HG02642 (cell line): ENCODE measurements around the gene KCNQ4.

Source experiments
- ATAC-seq: cut with Tn5 transposase; IDR thresholded peaks from one replicate; pipeline ENCODE4 v1.9.1; 2021; ENCODE audit warnings: mild to moderate bottlenecking; ENCODE audit not compliant: unreplicated experiment, poor library complexity

Gene KCNQ4

GRCh38 chr1:40856116-40856515 is 72.5 kb downstream of the KCNQ4 start:
- no peak for ATAC-seq

DNA sequence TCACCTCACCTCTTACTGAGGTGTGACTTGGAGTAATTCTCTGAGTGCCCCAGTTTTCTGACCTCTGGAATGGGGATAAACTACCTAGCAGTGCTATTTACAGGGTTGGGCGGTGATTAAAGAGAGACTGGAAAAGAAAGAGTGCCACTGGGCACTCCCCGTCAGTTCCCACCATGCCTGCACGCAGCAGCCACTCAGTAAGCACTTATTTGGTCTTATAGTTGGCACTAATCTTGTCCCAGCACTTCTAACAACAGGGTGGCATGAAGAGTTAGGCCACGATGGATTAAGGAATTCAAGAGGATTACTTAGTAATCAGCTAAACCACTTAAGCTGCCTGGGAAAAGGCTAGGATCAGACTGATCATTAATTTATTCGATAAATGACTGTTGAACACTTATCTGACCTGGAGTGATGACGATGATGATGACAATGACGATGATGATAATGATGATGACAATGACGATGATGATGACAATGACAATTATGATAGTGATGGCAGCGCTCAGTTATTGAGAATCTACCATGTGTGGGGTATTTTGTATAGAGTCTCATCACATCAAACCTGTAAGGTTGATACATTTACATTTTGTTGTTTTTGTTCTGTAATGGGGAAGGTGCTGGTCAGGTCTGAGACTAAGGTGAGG is 73.2 kb downstream of the KCNQ4 start:
- ATAC-seq, result no peak

DNA sequence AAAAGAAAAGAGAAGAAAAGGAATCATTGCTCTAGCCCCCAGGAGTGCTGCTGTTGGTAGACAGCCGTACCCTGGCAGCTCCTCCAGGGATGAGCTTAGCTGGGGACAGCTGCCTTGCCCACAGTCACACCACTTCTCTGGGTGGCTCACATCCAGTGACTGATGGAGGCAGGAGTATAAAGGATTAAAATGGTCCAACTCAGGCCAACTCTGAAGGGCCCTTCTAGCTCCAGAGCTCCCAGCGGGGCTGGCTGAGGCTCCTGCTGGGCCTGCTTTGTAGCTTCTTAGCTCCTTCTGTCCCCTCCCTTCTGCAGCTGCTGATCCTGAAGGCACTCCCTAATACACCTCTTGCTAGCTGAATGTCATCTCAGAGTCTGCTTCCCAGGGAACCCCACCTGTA is 74.2 kb downstream of the KCNQ4 start:
- ATAC-seq, result no peak

- ATAC-seq, result no peak
These were observed 75.3 kb downstream of the KCNQ4 start for GRCh38 chr1:40858856-40859416.

DNA sequence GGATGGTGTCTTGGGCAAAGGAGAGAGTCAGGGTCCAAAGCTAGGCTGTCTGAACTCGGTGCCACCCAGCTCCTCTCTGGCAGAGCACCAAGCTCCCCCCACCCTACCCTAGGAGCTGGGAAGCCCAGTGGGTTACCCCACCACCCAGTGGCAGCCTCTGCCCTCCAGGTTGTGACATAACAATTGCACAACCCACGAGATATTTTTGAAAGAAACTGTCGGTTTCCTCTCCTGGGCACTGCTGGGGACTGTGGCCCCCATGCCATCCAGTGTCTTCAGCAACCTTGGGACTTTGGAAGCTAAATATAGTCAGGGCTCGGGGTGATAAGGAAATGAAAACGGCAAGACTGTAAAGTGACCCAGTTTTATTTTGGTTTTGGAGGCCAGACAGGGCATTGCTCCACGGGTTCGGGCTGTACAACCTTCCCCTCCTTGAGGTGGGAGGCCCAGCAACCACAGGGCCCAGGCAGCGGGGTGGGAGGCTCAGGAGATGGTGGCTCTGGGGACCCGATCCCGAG is 77.2 kb downstream of the KCNQ4 start:
- no peak for ATAC-seq

- ATAC-seq, result peak; percentile 18
These were observed 77.8 kb downstream of the KCNQ4 start for GRCh38 chr1:40861224-40862003.

DNA sequence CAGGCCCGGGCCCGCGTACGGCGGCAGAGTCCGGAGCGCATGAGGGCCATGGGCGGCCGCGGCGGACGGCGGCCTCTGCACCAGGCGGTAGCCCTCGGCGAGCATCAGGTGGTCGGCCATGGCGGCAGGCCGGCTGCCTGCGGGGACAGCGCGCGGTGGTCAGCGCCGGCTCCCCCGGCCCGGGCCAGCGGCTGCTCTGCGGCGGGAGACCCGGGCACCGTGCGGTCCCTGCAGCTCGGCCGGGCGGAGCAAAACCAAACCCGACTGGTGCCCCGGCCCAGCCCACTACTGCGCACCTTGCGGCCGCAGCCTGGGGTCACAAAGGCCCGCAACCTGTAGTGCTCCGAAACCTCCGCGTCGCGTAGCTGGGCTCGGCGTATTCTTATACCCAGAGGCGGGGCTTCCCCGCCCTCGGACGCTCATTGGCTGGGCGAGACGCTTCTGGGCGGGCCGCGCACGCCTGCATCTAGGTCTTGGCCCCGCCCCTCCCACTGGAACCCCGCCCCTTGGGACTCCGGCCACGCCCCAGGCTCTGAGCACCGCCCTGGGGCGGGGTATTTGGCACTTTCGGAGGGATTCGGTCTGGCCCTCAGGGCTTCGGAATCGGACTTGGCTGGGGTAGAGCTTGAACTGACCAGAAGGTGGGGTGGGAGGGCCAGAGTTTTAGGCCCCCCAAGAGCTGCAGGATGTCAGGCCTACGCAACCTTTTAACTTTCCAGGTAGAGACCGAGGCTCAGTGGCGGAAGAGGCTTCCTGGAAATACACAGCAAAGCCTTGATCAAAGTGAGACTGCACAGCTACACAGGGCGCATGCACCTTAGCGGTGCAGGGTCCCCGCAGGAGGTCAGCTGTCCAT is 78.6 kb downstream of the KCNQ4 start, which contains the start of gene CITED4:
Gene CITED4 (minus strand): TSS at position 356 of the 856 bp plus-strand sequence. CDS start 236 bp downstream, at position 120.
- ATAC-seq, result peak; percentile 89

DNA sequence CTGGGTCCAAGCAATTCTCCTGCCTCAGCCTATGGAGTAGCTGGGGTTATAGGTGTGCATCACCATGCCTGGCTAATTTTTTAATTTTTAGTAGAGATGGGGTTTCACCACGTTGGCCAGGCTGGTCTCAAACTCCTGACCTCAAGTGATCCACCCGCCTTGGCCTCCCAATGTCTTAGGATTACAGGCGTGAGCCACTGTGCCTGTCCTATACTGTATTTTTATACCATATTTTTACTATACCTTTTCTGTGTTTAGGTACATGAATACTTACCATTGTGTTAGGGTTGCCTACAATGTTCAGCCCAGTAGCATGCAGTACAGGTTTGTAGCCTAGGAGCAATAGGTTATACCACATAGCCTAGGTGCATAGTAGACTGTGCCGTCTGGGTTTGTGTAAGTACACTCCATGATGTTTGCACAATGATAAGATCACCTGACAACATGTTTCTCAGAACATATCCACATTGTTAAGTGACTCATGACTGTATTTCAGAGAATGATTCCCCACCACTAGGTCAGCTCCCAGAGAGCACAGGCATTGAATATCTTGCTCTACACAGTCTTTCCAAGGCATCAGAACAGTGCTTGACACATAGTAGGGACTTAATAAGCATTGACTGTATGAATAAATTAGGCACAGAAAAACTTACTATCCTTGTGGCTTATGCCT is 84.6 kb downstream of the KCNQ4 start:
- no peak for ATAC-seq

DNA sequence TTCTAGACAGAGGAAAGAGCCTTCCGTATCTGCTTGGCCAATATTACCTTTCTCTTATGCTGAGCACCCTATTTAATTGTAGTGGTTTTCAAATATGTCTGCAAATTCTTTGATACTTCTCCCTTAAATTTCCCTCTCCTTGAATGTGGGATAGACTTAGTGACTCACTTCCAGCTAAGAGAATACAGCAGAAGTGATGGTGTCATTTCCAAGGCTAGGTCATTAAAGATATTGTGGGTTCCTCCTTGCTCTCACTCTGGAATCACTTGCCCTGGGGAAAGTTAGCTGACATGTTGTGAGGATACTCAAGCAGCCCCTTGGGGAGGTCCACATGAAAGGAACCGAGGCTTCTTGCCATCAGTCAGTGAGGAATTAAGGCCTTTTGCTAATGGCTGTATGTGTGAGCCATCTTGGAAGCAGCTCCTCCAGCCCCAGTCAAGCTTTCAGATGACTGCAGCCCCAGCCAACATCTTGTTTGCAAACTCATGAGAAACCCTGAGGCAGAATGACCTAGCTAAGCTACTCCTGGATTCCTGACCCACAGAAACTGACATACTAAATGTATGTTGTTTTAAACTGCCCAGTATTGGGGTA is 86.6 kb downstream of the KCNQ4 start:
- no peak for ATAC-seq

GRCh38 chr1:40872276-40872675 is 88.7 kb downstream of the KCNQ4 start:
- no peak for ATAC-seq

- no peak for ATAC-seq
These were observed 90.4 kb downstream of the KCNQ4 start for GRCh38 chr1:40873863-40874472.

DNA sequence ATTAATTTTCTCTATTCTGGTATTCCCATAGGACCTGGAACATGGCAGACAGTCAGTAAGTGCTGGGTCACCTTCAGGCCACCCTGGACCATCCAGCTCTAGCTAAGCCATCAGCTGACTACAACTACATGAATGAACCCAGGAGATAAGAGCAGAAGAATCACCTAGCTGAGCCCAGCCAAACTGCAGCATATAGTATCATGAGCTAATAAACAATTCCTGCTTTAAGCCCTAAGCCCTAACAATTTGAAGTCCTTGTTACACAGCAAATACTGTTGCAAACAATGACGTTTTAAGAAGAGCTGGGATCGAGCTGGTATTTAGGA is 92.8 kb downstream of the KCNQ4 start:
- no peak for ATAC-seq

- no peak for ATAC-seq
These were observed 93.3 kb downstream of the KCNQ4 start for GRCh38 chr1:40876891-40877290.

GRCh38 chr1:40877698-40878097 is 94.1 kb downstream of the KCNQ4 start:
- ATAC-seq, result peak; percentile 42

- no peak for ATAC-seq
These were observed 95.3 kb downstream of the KCNQ4 start for GRCh38 chr1:40878906-40879305.

- ATAC-seq, result no peak
These were observed 96.0 kb downstream of the KCNQ4 start for GRCh38 chr1:40879482-40880175.

DNA sequence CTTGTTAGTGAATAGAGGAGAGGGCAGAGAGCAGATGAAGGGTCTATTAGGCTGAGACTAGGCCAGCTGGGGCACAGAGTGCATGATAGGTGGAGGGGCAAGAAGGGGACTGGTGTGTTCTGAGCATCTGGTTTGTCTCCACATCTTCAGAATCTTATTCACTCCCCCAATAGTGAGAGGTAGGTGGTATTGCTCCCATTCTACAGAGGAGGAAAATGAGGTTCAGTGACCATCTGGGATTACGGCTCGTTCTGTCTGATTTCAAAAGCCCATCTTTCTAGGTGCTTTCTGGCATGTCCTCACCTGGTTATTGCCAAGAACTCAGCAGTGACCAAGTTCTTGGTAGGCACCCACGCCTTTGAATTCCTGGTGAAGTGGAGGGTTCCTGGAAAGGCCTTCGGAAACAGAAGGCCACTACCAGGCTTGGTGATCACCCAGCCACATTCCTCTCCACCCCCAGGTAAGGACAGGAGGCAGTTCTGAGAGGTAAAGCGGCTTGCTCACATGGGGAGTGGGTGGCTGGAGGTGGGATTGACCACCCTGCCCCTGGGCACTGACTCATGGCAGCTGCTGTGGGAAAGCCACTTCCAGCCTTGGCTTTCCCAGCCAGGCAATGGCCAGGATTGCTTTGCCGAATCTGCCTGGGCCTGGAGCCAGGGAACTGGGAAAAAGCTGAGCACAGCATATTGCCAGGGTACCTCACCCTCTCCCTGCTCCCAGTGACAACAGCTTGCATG is 97.4 kb downstream of the KCNQ4 start:
- no peak for ATAC-seq
